HG02981 (cell line): ENCODE results near the gene KCTD18.

Experiments
- ATAC-seq: cut with Tn5 transposase; IDR thresholded peaks from one replicate; pipeline ENCODE4 v1.9.1; 2021; ENCODE audit warnings: mild to moderate bottlenecking, moderate library complexity; ENCODE audit not compliant: unreplicated experiment

The KCTD18 gene

DNA sequence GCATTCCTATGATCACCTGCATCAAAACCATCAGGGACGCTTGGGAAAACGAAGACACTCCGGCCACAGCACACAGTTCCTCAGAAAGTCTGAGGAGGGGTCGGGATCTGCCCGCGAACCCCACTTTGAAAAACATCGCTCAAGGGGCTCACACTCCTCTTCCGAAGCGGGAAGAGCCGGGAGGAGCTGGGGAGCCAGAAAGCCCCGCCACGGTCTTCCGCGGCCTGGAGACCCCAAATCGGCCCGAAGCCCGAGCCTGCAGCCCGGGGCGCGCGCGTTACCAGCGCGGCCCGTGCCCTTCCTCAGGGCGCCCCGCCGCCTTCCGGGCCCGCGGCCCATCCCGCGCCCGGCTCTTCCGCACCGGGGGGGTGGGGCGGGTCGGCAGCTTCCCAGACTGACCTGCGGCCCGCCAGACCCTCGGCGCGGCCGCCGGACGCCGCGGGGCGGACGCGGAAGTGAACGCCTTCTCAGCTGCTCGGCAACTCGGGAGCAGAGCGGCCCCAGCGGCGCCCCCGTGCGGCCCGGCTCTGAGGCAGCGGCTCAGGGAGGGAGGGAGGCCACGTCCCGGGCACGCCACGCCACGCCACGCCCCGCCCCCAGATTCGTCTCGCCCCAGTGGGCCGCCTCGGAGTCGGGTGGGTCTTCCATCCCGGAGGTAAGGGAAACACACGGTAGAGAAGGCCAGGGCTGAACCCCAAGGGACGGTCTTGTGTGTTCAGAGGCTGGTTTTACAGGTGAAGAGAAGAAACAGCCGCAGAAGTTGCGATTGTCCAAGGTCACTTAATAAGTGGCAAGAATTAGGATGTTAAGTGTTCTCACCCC, at the start of gene KCTD18:
Gene KCTD18 (minus strand): TSS at position 457 of the 822 bp plus-strand sequence. CDS start 3,052 bp downstream, outside the sequence.
- peak; percentile 98 for ATAC-seq

- no peak for ATAC-seq
Observed at GRCh38 chr2:200540793-200541192, 30.9 kb upstream of the KCTD18 start.

DNA sequence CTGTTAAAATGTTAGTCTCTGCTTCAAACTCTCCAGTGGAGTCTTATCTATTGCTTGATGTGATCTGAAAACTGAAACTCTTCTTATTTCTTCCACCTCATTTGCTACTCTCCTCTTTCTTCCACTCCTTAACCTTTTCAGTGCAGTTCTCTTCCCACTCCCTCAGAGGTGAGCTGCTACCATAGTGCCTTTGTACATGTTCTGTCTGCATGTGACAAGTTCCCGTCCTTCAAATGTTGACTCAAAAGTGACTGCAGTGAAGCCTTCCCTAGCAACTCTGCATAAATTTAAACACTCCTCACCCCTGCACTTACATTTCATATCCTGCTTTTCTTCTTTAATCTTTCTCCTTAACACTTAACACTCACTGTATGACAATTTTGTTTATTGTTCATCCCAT, 28.3 kb upstream of the KCTD18 start:
- ATAC-seq = no peak

GRCh38 chr2:200534572-200534971, 24.7 kb upstream of the KCTD18 start:
- ATAC-seq = no peak

- ATAC-seq = no peak
Observed at GRCh38 chr2:200533754-200534153, 23.9 kb upstream of the KCTD18 start.

GRCh38 chr2:200528228-200528627, 18.4 kb upstream of the KCTD18 start:
- no peak for ATAC-seq

DNA sequence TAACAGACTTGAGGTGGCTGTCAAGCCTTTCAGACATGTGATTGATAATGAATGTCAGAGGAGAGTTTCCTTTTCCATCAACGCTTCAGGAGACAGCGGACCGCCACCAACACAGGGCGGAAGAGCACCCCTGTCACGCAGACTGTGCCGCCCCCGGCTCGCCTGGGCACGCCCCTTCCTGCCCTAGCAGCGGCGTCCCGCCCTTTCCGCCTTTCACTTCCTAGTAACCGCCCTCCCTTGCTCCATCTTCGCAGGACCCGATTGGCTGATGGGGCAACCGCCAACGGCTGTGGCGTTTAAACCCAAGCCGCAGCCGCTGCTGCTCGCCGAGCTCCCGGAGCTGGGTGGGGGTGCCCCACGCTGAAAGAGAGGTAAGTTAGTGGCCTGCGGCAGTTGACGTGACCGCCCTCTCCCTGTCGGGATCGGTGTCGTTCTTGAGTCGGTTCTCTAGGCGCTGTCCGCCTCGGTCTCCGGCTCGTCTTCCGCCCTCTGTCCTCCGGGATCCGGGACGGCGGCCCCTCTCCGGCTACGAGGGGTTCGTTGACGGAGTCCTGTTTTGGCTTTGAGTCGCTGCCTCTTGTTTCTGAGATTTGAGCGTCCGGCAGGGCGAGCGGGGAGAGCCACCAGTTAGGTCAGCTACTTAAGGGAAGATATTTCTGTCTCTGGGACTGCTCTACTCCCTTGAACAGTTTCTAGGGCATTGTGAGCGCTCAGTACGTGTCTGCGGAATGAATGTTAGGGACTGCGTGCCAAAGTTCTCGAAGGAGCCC, 16.2 kb upstream of the KCTD18 start, which contains the start of gene SGO2:
Gene SGO2 (plus strand): TSS at position 326 of the 770 bp plus-strand sequence. CDS start 6,769 bp downstream, outside the sequence.
- peak; percentile 100 for ATAC-seq

DNA sequence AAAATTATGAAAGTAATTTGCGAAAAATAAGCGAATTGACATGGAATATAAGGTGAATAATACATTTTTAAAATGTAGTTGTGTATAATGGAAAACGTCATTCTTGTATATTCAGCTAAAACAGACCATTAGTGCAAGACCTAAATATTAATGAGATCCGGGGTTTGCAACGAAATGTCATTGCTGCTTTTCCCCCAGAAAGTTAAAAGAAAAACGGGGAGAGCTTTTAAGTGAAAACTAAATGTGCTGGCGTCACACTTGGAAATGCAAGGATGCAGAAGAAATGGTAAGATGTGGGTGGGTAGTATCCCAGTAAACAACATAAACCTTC, 15.6 kb upstream of the KCTD18 start:
- ATAC-seq = no peak

DNA sequence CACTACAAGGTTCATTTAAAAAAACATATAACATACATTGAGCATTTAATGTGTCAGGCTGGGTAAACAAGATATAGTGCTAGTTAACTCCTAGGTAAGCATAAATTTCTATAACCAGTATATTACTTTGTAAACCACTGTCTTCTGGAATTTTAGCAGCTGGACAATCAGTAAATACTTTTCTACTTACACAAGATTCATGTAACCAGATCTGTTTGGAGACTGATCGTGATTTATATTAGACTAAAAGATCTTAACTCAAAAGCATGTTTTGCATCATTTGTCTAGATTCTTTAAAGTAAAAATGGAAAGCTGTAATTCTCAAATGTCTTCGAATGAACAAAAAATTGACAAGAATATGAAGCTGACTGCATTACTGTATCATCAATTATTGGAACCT, 15.2 kb upstream of the KCTD18 start:
- no peak for ATAC-seq

DNA sequence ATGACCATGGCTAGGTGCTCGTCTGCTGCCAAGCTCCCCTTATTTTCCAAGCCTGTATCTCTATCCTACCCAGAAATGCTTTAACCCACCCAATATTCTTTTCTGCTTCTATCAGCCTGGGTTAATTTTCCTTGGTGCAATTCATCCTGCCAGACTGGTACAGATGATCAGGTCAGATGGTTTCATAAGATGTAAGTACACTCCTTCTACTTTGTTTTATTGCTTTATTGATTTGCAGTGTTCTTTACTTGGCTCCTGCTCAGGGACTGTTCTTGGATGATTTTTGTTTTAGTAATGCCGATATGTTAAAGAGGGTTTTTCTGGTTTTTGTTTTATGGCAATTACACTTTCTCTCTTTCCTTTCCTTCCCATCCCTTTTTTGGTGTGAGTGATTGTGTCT, 13.7 kb upstream of the KCTD18 start:
- ATAC-seq = no peak

DNA sequence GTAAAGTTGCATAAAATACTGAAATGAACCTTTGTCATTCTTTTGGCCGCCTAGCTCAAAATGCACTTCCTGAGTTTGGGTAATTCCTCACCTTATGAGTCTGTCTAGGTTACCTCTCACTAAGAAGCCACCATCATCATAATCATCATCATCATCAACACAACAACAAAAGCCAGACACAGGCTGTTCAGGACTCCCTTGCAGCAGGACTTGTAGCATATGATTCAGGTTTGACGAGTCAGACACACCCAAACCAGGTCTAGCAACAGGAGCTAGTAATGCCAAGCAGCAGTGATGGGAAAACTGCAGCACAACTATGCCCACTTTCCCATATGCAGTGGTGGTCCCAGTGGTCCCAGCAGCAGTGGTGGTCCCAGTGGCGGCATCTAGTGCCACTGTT, 13.3 kb upstream of the KCTD18 start:
- no peak for ATAC-seq

DNA sequence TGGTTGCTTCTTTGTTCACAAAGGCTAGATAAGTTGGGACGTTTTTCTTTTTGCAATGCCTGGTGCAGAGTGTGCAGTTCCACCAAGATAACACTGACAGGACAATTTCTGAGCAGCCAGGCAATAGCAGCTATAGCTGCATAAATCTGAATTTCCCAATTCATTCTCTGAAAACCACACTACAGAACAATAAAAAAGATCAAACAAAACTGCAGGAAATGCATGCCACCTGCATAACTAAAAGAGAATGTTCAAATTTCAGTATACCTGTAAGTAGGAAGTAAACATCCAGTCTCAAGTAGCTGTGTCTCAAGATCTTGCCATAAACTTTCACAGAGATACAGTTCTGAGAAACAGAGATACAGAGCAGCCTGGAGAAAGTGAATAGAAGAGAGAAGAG, 5.3 kb upstream of the KCTD18 start:
- ATAC-seq = no peak

DNA sequence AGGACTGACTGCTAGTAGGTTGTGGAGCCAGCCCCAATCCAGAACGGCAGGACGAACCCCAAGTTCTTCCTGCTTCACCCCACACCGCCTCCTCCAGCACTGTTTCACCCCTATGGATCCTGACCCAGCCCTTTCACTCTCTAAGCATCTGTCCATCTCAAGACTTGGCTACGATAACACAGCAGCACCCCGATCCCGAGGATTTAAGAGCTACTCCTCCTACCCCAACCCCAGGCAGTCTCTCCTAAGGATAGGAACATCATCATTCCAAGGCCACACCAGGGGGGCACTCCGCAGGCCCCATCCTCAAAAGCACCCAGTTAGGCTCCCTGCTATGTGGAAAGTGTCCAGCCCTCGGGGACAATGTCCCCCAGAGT, 645 bp downstream of the KCTD18 start:
- no peak for ATAC-seq

DNA sequence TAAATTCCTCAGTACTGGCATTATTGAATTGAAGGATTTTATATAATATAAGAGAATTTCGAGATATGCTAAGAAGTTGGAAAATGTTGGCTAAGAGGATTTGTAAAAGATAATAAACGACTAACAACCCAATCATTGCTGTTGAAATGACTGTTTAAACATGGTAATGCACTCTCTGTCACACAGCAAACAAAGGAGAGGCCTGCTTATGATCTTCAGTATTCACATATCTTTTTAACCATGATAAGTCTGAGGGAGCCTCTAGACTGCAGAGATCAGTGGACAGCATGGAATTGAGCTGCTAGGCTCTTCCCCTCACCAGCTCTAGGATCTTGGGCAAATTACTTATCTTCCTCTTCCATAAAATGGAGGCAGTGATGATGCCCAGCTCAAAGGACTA, 2.7 kb downstream of the KCTD18 start:
- ATAC-seq = no peak

DNA sequence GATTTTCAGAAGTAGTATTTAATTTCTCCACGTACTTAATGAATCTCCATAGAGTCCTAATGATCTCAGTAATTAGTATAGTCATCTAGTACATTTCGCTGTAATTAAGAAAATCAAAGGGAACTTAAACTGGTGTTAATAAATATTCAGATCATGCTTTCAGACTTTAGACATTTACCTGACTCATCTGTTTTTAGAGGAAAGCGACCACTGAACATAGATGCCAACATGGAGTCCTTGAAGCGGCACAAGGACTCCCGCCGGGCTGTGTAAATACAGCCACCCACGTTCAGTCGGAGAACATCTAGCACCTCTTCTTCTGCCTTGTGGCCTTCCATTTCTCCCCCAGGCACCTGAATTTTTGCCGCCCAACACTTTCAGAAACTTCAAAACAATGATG, 3.2 kb downstream of the KCTD18 start:
- no peak for ATAC-seq

- no peak for ATAC-seq
Observed at GRCh38 chr2:200502196-200502595, 7.7 kb downstream of the KCTD18 start.

GRCh38 chr2:200498402-200499162, 11.3 kb downstream of the KCTD18 start:
- no peak for ATAC-seq

- ATAC-seq = no peak
Observed at GRCh38 chr2:200496696-200497095, 13.2 kb downstream of the KCTD18 start.

GRCh38 chr2:200494048-200494447, 15.8 kb downstream of the KCTD18 start:
- ATAC-seq = no peak

- no peak for ATAC-seq
Observed at GRCh38 chr2:200492656-200493055, 17.2 kb downstream of the KCTD18 start.

DNA sequence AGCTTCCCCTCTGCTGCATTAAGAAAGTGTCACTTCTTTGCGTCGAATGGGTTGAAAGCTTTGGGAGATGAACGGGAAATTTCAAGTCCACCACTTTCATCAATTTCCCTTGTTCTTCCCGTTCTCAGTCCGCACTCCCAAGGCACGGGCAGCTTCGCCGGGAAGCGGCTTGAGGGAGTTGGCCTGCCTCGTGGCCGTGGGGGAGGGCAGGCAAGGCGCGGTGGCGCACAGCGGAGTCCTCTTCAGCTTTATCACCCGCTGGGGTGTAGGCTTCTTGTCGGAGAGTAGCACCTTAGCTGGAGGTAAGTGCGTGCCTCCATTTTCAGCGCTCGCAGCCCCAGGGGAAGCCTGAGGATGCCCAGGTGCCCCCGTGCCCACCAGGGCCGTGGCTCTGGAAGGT, 19.9 kb downstream of the KCTD18 start:
- ATAC-seq = no peak
